NCI-H146 (cell line): ENCODE data around the gene STAMBP.
"Not testable (repeated sequence)": the region's sequence is repeated elsewhere in the genome, so short reads cannot be mapped to it uniquely, and the experiment has no call there.

Experiments used
- DNase-seq: peaks from one replicate; lab custom pipeline; 2025; lab: John Stamatoyannopoulos, UW

Gene STAMBP

GRCh38 chr2:73828818-73829570, at the start of gene STAMBP:
Gene STAMBP (plus strand): TSS chr2:73828961. CDS start chr2:73830857, 1,896 bp downstream.
- peak; percentile 96 for DNase-seq

DNA sequence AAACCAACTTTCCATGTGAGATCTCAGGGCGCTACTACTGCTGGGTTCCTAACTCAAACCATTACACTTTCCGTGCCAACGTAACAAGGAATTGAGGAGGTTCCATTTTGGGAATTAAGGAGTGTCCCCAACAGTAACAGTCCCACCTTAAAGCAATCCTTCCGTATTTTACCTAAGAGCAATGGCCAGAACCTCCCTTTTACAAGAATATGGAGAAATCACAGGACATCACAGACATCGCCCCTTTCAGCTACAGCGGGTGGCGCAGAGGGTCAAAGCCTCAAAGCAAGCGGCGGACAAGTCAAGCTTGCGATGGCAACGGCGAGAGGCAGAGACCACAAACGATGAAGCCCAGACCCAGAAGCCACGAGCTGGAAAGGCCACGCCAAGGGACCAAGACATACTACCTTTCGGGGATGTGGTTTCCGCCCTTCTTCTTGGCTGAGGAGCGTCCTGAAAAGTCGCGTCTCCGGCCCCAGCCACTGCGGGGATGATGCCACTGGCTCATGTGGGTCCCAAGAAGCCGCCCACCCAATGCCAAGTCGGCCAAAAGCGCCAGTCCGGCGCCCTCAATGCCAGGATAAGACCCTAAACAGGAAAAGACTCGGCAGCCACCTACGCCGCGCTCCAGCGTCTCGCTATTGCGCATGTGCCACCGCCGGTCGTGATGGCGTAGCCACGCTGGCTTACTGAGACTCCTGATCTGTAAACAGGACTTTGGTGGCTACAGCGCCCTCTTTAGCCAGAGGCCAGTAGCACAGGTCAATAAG, 49.1 kb upstream of the STAMBP start, which contains the start of gene DUSP11:
DUSP11 (minus strand) TSS at position 637 of the 770 bp plus-strand sequence; CDS start at position 508, 129 bp downstream.
- peak; percentile 92 for DNase-seq

DNA sequence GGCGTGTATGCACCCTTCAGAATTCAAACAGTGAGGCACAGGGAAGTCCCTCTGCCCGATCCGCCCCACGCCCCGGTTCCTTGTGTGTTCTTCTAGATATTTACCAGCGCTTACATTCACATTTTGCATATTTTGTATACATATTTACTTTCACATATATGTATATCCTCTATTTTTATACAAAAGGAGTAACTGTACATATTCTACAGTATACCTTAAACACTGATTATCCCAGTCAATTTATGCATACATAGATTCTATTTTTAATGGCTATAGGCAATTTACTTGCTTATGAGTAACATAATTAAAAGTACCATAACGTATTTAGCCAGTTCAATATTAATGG, 48.6 kb upstream of the STAMBP start:
- no peak for DNase-seq

- not testable (repeated sequence) for DNase-seq
These were observed 45.4 kb upstream of the STAMBP start for GRCh38 chr2:73783402-73783801.

DNA sequence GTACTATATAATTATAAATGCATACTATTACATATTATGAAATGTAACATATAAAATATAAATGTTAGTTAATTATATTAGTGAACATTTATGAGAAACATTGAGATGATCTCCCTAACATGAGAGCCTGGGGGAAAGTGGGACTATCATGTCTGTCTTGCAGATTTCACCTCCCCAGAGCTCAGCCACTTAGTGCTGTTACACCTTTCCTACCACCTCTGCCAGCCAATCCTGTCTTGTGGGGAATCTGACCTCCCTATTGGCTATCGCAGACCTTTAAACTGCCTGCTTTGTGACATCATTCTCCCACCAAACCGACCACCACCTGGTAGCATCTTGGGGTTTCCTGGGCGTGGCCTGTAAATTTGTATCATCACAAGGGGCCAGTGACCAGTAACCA, 44.9 kb upstream of the STAMBP start, which contains the start of gene C2orf78:
C2orf78 (plus strand) TSS at position 301 of the 400 bp plus-strand sequence. CDS start 127 bp downstream, outside the sequence.
- DNase-seq, result not testable (repeated sequence)

- no peak for DNase-seq
These were observed 16.9 kb upstream of the STAMBP start for GRCh38 chr2:73811878-73812277.

DNA sequence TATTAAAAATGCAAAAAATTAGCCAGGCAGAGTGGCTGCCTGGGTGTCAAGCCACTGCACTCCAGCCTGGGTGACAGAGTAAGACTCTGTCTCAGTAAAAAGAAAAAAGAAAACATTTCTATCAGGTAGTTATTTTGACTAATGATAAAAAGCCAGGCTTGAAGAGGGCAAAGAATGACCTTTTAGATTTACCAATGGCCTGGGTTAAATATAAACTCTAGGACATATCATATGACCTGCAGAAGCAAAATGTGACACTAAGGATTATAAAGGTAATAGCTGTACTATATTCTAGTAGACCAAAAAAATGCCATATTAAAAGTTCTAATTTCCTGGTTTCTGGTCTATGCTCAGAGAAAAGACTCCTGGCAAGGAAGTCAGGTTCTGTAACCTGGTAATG, 16.1 kb upstream of the STAMBP start:
- DNase-seq, result no peak

DNA sequence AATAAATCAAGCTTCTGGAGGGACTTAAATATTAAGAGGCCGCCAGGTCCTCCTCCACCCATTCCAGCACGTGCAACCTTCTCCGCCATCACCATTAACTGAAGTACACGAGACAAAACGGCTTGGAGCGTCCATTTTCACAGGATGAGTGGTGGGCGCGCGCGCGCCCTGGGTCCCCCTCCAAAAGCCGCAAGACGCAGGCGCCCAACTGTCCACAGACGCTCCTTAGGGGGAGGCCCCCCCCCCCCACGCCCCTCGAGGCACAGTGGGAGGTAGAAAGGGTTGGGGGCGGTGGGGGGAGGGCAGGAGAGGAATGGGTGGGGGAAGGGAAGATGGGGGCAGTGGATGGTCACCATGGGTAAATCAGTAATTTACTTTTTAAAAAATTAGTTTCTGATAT, 10.5 kb upstream of the STAMBP start:
- DNase-seq, result no peak

GRCh38 chr2:73821227-73821626, 7.5 kb upstream of the STAMBP start:
- no peak for DNase-seq

DNA sequence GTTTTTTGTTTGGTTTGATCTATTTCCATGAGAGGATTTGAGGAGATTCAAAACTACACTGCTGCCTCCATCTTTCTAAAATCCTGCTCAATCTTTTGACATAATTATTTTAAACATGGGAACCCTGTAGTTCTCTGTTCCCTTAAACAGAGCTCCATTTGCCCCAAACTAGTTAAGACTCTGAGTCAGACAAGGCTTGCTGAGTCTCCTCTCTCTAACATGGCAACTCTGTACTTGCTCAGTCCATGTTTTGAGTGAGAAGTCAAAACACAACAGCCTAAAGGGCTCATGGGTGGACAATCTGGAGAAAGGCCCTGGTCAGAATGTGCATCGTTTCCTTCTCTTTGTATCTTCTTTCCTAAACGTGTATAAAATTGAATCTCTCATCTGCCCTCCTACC, 7.1 kb upstream of the STAMBP start:
- no peak for DNase-seq

DNA sequence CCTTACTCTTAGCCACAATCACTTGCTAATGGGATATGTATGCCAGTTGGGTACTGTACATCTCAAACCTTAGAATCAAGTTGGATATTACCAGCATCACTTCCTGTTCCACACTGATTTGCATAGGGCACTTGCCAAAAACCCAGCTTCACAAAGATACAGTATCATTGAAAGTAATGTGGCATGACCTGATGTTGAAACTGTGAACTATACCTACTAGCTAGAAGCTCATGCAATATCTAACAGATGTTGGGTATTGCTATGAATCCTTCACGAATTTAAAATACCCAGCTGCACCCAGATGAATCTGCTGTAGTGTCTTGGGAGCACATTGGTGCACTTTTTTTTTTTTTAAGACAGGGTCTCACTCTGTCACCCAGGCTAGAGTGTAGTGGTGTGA, 6.5 kb upstream of the STAMBP start:
- DNase-seq, result no peak

DNA sequence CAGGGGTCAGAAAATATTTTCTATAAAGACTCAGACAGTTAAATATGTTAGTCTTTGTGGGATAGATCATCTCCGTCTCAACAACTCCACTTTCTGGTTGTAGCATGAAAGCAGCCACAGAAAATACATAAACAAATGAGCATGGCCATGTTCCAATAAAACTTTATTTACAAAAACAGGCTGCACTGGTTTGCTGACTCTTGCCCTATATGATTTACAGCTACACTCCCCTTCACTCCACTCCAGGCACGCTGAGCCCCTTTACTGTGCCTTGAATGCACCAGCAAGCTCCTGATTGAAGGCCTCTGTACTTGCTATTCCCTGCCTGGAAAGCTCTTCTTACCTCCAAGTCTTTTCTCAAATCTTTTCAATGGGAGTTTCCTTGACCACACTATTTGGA, 5.8 kb upstream of the STAMBP start:
- no peak for DNase-seq

- DNase-seq, result no peak
These were observed 5.3 kb upstream of the STAMBP start for GRCh38 chr2:73823416-73823815.

DNA sequence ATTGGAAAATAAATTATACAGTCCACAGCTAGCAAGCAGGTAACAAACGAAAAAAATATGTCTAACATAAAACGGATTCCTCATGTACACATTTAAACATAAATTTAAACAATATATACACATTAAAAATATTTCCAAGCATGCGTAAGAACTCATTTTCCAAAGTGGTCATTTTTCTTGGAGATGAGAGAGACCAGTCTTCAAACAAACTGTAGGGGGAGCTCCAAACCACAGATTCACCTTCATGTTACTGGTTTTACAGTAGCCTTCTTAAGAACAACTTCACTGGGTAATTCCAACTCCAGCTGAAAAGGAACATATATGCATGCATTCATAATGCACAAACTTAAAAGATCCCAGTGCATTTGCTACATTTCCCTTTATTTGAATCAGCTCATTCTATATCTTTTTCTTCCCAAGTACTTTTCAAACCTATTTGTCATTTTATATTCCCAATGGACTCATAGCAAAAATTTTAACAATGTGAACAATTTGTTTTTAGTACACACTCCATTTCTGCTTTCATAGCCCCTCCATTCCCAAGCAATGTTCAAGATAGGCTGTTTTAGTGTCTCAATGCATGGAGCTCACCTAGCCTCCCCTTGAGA, 4.7 kb upstream of the STAMBP start:
- peak; percentile 73 for DNase-seq

DNA sequence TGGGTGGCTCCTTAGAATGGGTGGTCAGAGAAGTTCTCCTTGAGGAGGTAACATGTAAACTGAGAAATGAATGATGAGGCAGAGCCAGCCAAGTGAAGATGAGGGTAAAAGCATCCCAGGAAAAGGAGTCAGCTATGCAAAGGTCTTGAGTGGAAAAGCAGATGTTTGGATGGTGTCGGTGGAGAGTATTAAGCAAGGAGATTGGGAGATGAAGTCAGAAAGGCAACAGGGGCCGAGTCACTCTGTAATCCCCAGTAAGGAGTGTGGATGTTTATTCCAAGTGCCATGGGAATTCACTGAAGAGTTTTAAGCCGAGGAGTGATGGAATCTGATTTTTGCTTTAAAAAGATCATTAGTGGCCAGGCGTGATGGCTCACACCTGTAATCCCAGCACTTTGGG, 3.4 kb upstream of the STAMBP start:
- DNase-seq, result no peak

DNA sequence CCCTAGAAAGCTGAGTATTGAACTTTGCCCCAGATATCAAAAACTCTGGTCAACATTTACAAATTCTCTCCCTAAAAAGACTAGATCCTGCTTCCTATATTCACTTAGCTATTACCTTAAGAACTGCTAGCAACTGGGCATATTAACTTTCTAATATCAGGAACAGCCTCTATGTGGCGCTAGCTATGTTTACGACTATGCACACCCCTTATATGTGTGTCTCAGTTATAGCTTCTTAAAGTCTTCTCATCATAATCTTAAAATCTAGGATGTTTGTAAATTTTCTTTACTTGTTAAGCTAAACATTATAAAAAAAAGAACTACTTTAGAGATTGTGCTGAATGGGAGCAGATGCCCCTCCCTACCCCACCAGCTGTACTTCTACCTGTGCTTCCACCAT, 1.7 kb upstream of the STAMBP start:
- peak; percentile 40 for DNase-seq

DNA sequence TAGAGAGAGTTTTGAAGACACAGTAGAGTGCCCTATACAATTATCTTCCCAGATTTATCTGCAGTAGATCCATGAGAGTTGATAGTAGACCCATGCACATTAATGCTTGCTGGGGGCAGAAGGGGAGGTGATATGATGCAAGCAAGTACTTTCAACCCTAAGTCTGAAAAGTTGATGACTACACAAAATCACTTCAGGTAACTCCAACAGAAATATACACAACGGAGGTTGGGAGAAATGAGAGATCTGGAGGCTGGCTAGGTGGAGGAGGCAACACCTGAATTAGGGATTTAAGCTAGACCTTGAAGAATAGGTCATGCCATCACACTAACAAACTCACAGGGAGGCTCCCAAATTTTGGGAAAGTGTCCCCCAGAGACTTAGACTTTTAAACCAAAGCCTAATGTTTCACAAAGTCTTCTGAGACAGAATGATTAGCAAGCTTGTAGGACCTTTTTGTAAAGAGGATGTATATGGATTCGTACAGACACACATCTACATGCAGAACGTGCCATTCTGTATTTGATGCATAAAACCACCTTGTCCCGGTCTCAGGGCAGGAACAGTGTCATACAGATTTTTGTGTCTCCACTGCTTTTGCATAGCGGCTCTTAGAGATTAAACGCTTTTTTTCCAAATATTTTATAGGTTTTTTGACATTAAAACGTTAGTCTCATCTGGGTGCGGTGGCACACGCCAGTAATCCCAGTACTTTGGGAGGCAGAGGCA, 937 bp upstream of the STAMBP start:
- no peak for DNase-seq

DNA sequence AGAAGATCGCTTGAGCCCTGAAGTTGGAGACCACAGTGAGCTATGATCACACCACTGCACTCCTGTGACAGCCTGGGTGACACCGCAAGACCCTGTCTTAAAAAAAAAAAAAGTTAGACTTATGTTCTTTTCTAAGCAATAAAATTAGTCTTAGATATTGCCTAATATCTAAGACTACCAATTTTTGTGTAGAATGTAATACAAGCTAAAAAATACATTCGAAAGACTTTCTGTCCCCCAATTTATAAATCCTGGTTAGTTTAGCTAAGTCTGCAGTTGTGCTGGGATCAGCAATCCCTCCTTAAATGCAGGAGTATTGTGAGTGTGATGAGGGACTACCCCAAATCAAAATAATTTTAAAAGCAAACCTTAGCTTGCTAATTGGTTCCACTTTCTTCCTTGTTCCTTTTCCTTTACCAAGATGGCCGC, 358 bp upstream of the STAMBP start:
- no peak for DNase-seq

GRCh38 chr2:73830871-73831401, 2.2 kb downstream of the STAMBP start:
- no peak for DNase-seq

DNA sequence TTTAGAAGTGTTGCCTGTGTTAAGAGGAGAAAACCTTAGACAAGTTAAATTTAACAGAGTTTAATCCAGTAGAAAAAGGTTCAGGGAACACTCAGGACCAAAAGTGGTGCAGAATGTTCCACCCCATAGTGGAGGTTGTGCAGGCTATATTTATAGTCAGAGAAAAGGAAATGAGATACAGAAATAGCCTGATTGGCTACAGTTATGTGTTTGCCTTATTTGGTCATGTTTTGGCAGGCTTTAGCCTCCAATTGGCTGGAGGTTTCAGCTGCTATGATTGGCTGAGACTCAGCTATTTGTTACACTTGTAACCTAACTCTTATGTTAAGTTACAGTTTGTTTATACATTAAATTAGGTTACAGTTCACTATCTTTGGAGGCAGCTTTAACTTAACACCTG, 4.2 kb downstream of the STAMBP start:
- no peak for DNase-seq

DNA sequence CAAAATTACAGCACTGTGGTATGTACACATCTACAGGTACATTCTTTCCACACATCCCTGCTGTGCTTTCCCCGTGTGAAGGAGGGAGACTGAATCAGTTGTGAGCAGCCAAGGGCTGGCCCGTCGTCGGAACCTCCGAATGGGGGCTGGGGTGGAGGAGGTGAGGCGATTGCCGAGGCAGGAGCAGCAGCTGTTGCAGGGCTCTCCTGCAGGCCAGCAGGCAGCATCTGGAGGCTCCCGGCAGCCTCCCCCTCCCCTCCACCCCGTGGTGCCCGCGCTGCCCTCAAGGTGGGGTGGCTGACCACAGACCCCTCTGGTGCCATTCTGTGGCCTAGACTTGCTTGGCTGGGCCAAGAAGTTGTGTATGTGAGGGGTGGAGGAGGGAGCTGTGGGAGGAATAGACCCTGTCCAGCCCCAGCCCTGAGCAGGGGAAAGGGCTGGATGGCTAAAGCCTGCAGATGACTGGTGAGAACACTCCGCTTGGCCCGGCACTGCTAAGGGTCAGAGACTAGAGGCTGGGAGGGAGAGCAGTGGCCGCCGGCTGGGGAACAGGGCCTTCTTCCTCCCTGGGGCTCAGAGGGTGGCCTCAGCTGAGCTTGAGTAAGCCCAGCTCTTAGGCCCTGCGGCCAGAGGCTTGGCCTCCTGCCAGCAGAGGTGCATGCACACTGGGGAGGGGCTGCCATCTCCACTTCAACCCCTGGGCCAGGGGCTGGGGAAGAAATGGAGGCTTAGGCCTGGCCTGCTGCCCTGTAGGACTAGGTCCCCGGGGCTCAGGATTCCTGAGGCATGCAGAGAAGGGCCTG, 7.6 kb downstream of the STAMBP start:
- peak; percentile 14 for DNase-seq
